HG03064 (cell line): ENCODE data around the gene RBM41.
"Not testable (repeated sequence)": the region's sequence is repeated elsewhere in the genome, so short reads cannot be mapped to it uniquely, and the experiment has no call there.

Experiments
- ATAC-seq: cut with Tn5 transposase; IDR thresholded peaks from one replicate; pipeline ENCODE4 v1.9.1; 2021; ENCODE audit warnings: low read depth; ENCODE audit not compliant: unreplicated experiment

The RBM41 gene

DNA sequence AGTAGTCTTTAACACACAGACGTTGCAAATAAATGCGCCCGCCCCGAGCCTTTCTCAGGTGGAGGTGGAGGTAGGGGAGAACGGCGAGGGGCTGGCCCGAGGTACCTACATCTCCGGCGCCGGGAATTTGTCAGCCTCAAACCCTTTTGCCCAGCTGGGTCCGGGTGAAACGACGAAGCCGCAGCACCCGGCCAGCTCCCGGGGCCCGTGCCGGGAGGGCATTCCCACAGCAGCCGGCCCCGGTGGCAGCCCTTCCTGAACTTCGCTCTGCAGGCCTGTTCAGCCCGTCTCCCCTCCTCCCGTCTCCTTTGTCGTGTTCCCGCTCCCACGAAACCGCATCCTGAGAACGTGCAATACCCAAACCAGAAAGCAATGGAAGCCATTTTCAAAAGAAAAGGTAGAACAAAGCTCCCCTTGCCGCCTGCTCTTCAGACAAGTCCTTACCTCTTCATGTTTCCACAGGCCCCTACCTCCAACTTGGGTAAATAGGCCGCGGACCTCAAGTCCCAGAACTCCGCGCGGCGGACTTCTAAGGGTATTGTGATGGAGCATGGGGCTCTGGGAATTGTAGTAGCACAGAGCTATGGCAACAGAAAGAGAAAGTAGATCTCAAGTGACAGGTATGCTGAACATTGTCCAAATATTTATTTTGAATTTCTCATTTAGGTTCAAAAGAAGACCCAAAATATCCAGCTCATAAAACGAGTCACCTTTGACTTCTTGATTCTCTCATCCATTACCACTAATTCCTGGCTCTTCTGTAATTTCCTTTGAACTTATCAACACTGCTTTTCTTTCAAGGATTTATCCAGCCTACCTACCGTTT, at the start of gene RBM41:
Gene RBM41 (minus strand): TSS at position 501 of the 826 bp plus-strand sequence. CDS start 49 bp downstream, at position 452.
- peak; percentile 97 for ATAC-seq

DNA sequence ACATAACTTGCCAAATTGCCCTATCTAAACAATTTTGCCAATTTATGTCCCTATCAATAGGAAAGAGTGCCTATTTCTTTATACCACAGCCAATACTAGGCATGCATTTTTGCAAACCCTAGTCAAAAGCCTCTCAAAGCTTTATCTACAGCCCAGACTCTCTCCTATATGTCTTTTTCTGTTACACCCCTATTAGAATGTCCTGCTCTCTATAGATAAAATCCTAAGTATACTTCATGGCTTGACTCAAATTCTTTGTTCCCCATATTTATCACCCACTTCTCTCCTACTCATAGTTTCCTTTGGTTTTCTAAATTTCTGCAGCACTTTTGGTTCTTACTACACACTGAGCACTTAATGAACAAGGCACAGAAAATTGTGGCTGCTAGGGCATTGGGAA, 49.6 kb upstream of the RBM41 start:
- ATAC-seq = no peak

GRCh38 chrX:107167163-107167921, 48.7 kb upstream of the RBM41 start:
- no peak for ATAC-seq

- ATAC-seq = not testable (repeated sequence)
Observed at GRCh38 chrX:107157618-107158017, 39.0 kb upstream of the RBM41 start.

DNA sequence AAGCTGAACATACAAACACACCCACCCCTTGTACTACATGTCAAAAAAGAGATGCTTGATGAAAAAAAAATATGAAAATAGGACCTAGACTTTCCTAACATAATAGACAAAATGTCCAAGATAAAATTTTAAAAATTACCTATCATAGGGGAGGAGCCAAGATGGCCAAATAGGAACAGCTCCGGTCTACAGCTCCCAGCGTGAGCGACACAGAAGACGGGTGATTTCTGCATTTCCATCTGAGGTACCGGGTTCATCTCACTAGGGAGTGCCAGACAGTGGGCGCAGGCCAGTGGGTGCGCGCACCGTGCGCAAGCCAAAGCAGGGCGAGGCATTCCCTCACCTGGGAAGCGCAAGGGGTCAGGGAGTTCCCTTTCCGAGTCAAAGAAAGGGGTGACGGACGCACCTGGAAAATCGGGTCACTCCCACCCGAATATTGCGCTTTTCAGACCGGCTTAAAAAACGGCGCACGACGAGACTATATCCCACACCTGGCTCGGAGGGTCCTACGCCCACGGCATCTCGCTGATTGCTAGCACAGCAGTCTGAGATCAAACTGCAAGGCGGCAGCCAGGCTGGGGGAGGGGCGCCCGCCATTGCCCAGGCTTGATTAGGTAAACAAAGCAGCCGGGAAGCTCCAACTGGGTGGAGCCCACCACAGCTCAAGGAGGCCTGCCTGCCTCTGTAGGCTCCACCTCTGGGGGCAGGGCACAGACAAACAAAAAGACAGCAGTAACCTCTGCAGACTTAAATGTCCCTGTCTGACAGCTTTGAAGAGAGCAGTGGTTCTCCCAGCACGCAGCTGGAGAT, 37.2 kb upstream of the RBM41 start:
- not testable (repeated sequence) for ATAC-seq

DNA sequence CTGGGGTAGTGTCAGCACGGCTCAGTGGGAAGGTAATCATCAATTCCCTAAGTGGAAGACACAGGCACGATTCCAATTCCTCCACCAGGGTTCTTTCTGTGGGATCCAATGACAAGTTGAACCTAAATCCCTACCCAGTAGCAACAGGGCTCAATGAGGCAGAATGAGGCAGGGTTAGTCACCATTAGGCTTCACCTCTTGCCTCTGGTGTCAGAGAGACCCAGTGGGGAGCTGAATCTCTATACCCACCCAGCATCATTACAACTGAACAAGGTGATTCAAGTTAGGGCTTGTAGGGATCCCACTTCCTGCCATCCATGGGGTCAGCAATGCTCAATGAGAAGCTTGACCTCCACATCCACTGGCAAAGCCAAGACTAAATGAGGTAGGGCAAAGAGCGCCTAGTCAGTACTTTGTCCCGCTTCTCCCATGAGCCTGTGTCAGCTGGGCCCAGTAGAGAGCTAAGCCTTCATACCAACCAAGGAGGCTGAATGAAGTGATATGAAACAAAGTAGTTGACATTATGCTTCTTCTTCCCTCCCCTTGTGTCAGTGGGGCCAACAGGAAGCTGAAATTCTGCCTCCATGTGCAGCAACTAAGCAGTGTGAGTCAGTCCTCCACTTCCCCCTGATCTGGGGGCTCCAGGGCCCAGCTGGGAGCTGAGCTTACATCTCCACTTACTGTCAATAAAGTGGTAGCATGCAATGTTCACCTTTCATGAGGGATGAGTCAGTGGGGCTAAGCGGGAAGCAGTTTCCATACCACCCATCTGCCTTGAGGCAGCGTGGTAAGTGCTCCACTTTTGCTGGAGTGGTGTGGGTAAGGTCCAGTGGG, 36.4 kb upstream of the RBM41 start:
- no peak for ATAC-seq

- ATAC-seq = no peak
Observed at GRCh38 chrX:107153005-107153404, 34.4 kb upstream of the RBM41 start.

DNA sequence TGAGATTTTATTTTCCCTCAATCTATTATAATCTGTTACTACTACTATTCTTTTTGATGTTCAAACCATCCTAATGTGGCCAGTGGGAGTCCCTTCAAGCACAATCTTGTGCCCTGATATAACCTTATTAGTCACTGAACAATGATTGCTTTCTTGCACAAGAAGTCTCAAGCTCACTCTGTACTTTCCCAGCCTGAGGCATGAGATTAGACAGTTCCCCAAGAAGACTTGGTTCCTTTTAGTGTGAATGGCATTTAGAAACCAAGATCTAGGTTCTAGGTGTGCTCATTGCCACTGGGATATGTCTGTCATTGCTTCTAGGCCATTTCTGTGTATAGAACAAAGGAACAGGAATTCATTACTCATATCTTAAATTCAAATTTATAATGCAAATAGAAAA, 28.0 kb upstream of the RBM41 start:
- no peak for ATAC-seq

DNA sequence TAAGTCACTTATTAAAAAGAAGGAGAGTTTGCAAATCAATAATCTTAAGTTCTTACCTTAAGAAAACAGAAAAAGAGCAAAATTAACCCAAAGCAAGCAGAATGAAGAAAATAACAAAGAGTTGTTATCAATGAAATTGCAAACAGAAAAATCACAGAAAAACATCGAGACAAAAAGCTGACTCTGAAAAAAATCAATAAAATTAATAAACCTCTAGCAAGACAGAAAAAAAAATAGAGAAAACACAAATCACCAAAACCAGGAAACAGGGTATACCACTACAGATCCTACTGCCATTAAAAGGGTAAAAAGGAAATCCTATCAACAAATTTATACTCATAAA, 17.3 kb upstream of the RBM41 start:
- ATAC-seq = no peak

GRCh38 chrX:107135049-107135964, 16.7 kb upstream of the RBM41 start:
- no peak for ATAC-seq

- no peak for ATAC-seq
Observed at GRCh38 chrX:107123750-107124149, 5.1 kb upstream of the RBM41 start.

DNA sequence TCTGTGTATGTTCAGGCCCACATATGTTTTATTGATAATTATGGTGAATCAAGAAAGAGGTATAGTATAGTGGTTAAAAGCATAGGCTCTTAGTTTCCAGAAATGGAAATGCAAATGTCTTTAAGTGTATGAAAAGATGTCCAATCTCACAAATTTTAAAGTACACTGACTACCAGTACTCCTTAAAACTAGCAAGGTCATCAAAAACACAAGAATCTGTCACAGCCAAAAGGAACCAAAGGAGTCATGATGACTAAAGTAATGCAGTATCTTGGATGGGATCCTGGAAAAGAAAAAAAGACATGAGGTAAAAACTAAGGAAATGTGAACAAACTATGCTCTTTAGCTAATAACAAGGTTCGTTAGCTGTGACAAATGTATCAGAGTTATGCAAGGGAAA, 661 bp upstream of the RBM41 start:
- no peak for ATAC-seq

DNA sequence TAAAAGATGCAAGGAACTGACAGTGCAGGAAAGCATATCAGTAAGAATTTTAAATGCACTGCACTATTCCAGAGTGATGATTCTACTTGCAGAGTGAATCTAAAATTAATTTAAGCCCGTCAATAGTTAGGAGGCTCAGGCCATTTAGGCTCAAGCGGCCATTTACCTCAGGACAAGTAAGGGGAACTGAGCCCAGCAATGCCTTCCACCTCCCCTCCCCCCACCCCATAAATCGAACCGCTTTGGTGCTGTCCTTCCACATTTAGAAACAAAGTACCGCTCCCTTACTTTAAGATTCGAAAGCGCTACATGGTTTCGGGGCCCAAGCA, 665 bp downstream of the RBM41 start:
- no peak for ATAC-seq

GRCh38 chrX:107107459-107107858, 11.2 kb downstream of the RBM41 start:
- no peak for ATAC-seq

DNA sequence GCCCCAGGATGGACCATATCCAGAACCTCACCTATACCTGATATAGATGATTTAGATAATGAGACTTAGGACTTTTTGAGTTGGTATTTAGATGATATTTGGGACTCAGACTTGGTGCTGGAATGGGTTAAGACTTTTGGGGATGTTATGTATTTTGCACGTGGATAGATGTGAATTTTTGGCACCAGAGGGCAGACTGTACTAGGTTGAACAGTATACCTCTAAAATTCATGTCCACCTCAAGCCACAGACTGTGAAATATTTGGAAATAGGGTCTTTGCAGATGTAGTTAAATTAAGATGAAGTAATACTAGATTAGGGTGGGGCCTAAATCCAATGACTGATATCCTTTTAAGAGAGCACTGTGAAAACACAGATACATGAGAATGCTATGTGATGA, 15.6 kb downstream of the RBM41 start:
- no peak for ATAC-seq

GRCh38 chrX:107076158-107076557, 42.5 kb downstream of the RBM41 start:
- ATAC-seq = no peak

- not testable (repeated sequence) for ATAC-seq
Observed at GRCh38 chrX:107057731-107058130, 60.9 kb downstream of the RBM41 start.

GRCh38 chrX:107054978-107055377, 63.6 kb downstream of the RBM41 start:
- no peak for ATAC-seq

- ATAC-seq = no peak
Observed at GRCh38 chrX:107050195-107050709, 68.4 kb downstream of the RBM41 start.
